HG03432 (cell line): ENCODE data around the gene SAFB.
A peak's percentile ranks its signal among the peaks of the same experiment; 100 is the strongest.
"Not testable (repeated sequence)": the region's sequence is repeated elsewhere in the genome, so short reads cannot be mapped to it uniquely, and the experiment has no call there.

Experiments
- ATAC-seq: cut with Tn5 transposase; IDR thresholded peaks from one replicate; pipeline ENCODE4 v1.9.1; 2021; ENCODE audit warnings: mild to moderate bottlenecking, moderate library complexity; ENCODE audit not compliant: unreplicated experiment

SAFB gene

DNA sequence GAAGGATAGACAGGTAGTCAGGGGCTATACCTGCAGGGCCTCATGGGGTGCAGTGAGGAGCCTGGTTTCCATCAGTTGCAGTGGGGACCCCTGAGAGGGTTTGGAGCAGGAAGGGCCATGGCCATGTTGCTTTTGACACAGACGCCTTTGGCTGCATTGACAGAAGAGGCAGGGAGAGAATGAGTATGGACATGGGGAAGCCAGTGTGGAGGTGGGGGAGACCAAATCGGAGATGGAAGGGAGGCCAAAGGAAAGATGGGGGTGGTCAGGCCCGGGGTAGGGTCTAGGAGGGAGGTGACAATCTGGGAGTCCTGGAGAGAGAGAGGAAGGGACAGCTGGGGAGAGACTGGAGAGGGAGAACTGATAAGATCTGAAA, 59.2 kb downstream of the SAFB start:
- no peak for ATAC-seq

- no peak for ATAC-seq
These were observed 60.4 kb downstream of the SAFB start for GRCh38 chr19:5683177-5683886.

DNA sequence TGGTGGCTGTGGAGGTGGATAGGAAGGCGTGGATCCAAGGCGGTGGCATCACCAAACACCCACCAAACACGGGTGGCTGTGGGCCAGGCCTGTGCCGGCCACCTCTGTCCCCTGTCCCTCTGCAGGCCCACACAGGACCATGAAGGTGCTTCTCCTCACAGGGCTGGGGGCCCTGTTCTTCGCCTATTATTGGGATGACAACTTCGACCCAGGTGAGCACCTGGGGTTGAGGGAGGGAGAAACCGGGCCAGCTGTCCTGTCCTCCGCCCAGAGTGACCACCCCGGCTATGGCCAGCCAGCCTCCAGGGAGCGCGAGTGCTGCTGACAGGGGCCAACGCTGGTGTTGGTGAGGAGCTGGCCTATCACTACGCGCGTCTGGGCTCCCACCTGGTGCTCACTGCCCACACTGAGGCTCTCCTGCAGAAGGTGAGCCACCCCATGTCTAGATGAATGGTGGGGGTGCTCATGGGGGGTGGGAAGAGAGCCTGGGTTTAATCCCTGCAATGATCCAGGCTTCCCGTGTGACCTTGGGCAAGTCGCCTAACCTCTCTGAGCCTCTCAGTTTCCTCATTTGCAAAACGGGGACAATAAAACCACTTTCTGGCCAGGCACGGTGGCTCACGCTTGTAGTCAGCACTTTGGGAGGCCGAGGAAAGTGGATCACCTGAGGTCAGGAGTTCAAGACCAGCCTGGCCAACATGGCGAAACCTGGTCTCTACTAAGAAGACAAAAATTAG, 62.0 kb downstream of the SAFB start:
- ATAC-seq = no peak

DNA sequence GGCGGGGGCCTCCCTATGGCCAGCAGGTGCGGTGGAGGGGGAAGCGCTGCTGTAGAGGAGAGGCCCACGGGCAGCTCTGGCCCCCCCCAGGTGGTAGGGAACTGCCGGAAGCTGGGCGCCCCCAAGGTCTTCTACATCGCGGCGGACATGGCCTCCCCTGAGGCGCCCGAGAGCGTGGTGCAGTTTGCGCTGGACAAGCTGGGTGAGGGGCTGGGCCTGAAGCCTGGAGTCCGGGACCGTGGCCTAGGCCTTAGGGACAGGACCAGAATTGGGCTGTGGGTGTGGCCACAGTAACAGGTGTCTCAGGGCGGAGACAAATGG, 63.4 kb downstream of the SAFB start:
- ATAC-seq = no peak

- ATAC-seq = peak; percentile 51
These were observed 63.9 kb downstream of the SAFB start for GRCh38 chr19:5686647-5687359.

- no peak for ATAC-seq
These were observed 64.7 kb downstream of the SAFB start for GRCh38 chr19:5687360-5688198.

- ATAC-seq = not testable (repeated sequence)
These were observed 65.5 kb downstream of the SAFB start for GRCh38 chr19:5688262-5688881.

DNA sequence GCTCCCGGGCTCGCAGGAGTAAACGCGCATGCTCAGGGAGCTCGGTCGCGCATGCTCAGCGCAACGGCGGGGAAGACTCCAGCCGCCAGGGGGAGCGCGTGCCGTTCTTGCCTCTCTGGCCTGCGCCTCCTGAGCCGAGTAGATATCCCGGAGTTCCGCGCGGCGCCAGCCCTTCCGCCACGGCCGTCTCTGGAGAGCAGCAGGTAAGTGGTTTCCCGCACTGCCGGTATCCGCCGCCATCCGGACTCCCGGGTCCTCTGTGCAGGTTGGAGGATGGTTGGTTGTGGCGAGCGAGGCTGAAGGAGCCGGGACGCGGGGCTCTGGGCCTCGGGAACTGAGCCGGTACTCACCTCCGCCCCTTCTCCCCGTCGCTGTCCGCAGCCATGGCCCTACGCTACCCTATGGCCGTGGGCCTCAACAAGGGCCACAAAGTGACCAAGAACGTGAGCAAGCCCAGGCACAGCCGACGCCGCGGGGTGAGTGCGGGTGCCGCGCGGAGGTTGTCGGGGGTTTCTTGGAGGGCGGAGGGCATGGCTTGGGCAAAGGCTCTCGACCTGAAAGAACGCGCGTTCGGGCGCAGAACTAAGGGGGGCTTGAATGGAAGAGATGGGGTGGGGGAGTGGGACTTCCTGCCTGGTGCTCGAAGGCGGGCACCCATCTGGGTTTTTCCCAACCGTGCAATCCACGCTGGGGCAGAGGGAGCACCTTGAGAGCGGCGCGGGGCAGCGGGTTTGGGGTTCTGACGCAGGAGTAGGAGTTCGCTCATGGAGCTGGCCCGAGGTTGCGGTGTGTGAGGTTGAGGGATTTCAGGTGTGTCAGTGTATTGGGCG, 67.5 kb downstream of the SAFB start, which contains the start of gene RPL36:
RPL36 (plus strand) TSS at position 171 of the 830 bp plus-strand sequence; CDS start at position 384, 213 bp downstream.
- peak; percentile 42 for ATAC-seq

GRCh38 chr19:5690955-5691821, 68.3 kb downstream of the SAFB start:
- ATAC-seq = no peak

DNA sequence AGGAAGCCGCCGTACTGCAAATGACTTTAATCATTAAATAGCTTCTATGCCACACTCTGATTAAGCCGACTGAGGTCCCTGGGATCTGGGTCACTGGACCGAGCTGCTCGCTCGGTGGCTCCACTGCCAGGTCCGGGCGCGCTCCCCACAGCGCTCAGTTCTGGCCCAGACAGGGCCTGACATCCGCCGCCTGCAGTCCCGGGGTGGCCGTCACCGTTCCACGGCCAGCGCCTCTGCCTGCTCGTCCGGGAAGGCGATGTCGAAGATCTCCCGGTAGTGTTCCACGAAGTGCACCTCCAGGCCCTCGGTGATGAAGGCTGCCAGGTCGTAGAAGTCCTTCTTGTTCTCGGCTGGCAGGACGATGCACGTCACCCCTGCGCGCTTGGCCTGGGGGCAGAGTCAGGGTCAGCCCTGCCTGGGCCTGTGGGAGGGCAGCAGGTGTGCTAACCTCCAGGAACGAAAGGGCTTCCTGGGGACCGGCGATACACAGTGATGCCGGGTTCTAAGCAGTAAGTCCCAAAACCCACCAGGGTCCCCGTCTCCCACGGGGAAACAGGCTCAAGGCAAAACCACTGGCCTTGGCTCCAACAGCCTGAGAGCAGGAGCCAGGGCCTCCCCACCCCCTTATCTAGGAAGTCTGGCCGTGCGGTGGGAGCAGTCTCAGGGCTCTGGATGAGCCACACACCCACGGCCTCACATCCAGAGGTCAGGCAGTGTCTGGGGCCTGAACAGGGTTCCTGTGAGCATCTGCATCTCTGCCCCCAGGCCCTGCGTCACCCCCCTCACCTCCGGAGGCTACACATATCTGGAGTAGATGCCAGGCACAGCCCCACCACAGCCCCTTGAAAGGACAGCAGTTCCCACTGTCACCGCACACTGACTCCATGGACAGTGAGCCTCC, 69.2 kb downstream of the SAFB start:
- ATAC-seq = no peak

DNA sequence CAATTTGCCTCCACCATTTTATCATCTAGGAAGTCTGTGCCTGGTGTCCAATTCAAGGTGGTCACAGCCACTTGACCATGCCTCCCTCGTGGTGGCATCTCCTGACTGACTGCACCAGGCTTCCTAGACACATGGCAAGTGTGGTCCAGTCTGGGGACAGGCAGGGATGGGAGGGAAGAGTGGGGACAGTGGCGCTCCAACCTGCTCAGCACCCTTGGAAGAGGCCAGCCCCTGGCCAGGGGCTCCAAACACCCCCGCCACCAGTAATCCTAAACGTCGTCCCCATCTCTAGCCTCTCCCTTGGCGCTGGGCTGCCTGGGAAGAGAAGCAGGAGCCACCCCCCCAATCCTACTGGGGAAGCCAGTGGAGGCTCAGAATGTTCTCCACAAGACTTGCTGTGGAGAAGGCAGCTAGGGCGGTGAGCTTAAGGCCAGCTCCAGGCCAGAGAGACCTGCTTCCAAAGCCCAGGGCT, 69.9 kb downstream of the SAFB start:
- ATAC-seq = no peak

DNA sequence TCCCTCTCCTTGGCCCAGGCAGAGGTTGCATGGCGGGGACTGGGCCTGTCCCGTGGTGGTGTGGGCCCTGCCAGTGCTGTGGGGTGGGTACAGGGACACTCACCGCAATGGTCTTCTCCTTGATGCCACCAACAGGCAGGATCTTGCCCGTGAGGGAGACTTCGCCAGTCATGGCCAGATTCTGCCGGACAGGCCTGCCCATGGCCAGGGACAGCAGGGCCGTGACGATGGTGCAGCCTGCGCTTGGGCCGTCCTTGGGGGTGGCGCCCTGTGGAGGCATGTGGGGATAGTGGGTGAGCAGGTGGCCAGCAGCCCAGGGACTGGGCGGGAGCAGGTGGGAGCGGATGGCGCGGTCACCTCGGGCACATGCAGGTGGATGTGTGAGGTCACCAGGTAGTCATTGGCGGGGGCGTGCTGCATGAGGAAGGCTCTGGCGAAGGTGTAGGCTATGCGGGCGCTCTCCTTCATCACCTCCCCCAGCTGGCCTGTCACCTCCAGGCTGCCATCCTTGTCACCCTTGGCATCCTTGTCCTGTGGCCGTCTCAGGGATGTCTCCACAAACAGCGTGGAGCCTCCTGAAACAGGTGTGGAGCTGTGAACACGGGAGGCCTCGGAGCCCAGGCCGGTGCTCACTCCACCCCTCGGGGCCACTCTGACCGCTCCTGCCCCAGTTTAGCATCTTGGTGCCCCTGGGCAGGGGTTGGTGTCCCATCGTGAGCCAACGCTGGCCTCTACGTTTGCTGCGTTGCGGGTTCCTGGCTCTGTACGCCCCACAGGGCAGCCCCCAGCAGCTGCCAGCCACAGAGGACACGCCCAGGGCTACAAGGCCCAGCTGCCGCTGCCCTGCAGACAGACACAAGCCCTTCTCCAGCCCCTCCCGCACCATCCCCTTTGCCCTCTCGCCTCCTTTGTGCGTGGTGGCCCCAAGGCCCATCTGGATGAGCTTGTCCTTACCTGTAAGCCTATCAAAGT, 70.6 kb downstream of the SAFB start:
- no peak for ATAC-seq

GRCh38 chr19:5694167-5694955, 71.5 kb downstream of the SAFB start:
- no peak for ATAC-seq

DNA sequence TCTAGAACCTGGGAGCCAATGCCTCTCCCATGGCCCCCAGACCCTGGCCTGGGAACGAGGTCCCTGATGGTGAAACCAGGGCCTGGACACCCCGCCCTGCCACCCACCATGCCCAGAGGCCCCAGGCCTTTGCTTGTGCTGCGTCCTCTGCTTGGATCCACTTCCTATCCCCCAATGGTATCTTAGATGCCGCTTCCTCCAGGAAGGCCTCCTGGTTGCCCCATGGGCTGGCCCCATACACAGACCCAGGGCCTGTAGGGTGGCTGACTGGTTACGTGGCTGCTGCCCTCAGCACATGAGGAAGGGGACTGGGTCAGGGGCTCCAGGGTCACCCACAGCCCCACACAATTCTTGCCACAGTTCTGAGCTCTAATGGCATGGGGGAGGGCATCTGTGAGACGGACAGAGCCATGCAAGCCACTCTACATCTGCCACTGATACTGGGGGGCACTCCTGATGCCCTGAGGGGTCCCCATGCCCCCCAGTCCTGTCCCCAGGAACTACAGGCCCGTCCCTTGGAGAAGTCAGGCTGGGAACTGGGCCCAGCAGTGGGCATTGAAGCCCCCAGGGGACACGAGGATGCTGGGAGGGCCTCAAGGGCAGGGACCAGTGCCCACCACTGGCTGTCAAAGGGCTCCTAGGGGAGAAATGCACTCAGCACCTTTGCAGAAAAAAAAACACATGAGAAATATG, 72.2 kb downstream of the SAFB start:
- ATAC-seq = no peak

DNA sequence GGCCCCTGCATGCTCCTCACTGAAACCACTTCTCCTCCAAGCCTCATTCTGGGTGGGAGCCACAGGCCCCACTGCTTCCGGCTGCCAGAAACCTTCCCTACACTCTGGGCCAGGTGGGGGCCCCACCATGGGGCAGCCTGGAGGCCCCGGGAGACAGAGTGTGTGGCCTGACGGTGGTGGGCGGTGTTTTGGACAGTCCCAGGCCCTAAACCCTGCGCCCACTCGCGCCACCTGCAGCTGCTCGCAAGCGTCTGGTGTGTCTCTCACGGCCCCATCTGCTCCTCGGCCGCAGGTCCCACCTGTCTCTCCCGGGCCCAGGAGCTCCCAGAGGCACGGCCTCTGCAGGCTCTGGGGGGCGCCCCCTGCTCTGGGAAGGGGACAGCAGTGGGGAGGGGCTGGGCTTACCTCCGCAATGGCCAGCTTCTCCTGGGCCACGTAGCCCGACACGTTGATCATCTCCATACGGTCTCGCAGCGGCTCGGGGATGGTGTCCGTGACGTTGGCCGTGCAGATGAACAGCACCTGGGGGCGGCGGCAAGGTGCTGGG, 72.8 kb downstream of the SAFB start:
- ATAC-seq = no peak
